Activated naive CD4-positive, alpha-beta T cell treated with anti-CD3 and anti-CD28 coated beads, Interleukin-2, amount 50 U/mL, for 24 hours (primary cell): Measurements from ENCODE around the gene TEAD1.
A peak's percentile ranks its signal among the peaks of the same experiment; 100 is the strongest.

Experiments used
- H3K27ac Mint-ChIP-seq: one replicate; pipeline ENCODE4 v1.8.0; 2021; ENCODE audit warnings: mild to moderate bottlenecking, mixed read lengths
- H3K27me3 Mint-ChIP-seq: one replicate; pipeline ENCODE4 v1.8.0; 2021; ENCODE audit warnings: mixed read lengths
- H3K36me3 Mint-ChIP-seq: one replicate; pipeline ENCODE4 v1.8.0; 2021; ENCODE audit warnings: mixed read lengths
- H3K4me1 Mint-ChIP-seq: one replicate; pipeline ENCODE4 v1.8.0; 2021; ENCODE audit warnings: mixed read lengths
- H3K4me3 Mint-ChIP-seq: one replicate; pipeline ENCODE4 v1.8.0; 2021; ENCODE audit warnings: mild to moderate bottlenecking, mixed read lengths
- H3K9me3 Mint-ChIP-seq: one replicate; pipeline ENCODE4 v1.8.0; 2021; ENCODE audit warnings: mixed read lengths

TEAD1 gene

GRCh38 chr11:12653729-12654128 is 20.5 kb upstream of the TEAD1 start:
- no peaks in the 10 kb centered on the region for H3K4me1 Mint-ChIP-seq

DNA sequence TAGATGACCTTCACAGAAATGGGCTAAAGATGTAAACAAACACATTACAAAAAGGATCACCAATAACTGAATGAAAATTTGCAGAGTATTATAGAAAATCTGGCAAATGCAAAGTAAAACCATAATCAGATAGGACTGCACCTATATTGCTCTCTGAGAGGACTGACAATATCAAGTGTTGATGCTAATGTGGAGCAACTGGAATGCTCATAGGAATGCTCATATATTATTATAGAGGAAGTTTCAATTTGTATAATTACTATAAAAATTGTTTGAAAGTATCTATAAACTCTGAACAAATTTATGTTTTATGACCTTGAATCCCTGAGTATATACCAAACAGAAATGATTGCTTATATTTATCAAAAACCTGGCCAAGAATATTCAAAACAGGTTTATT is 18.4 kb upstream of the TEAD1 start:
- no peaks in the 10 kb centered on the region for H3K36me3 Mint-ChIP-seq
- H3K27ac Mint-ChIP-seq, result no peak overlapping the region
- peaks cover 13% of the 10 kb centered on the region for H3K27me3 Mint-ChIP-seq
- H3K4me1 Mint-ChIP-seq, result no peaks in the 10 kb centered on the region
- no peaks in the 10 kb centered on the region for H3K9me3 Mint-ChIP-seq
- no peak overlapping the region for H3K4me3 Mint-ChIP-seq

More at GRCh38 chr11:12653729-12654128, 20.5 kb upstream of the TEAD1 start:
- Mint-ChIP-seq H3K27ac (no peak overlapping the region), H3K4me3 (no peak overlapping the region), H3K27me3 (peaks cover 5% of the 10 kb centered on the region), H3K9me3 (no peaks in the 10 kb centered on the region), H3K36me3 (no peaks in the 10 kb centered on the region)

- Mint-ChIP-seq H3K27me3 (peaks cover 20% of the 10 kb centered on the region), H3K4me3 (no peak overlapping the region), H3K36me3 (no peaks in the 10 kb centered on the region), H3K27ac (no peak overlapping the region), H3K4me1 (no peaks in the 10 kb centered on the region), H3K9me3 (no peaks in the 10 kb centered on the region)
Observed at GRCh38 chr11:12657336-12657735, 16.9 kb upstream of the TEAD1 start.

- H3K9me3 Mint-ChIP-seq, result no peaks in the 10 kb centered on the region
- H3K4me1 Mint-ChIP-seq, result no peaks in the 10 kb centered on the region
- H3K36me3 Mint-ChIP-seq, result no peaks in the 10 kb centered on the region
- H3K27me3 Mint-ChIP-seq, result peaks cover 21% of the 10 kb centered on the region
- no peak overlapping the region for H3K4me3 Mint-ChIP-seq
- no peak overlapping the region for H3K27ac Mint-ChIP-seq
Observed at GRCh38 chr11:12657981-12658380, 16.2 kb upstream of the TEAD1 start.

GRCh38 chr11:12662101-12662689 is 12.0 kb upstream of the TEAD1 start:
- Mint-ChIP-seq H3K4me1 (no peaks in the 10 kb centered on the region), H3K36me3 (peaks cover 3% of the 10 kb centered on the region), H3K27me3 (peaks cover 32% of the 10 kb centered on the region), H3K27ac (no peak overlapping the region), H3K9me3 (no peaks in the 10 kb centered on the region), H3K4me3 (no peak overlapping the region)

DNA sequence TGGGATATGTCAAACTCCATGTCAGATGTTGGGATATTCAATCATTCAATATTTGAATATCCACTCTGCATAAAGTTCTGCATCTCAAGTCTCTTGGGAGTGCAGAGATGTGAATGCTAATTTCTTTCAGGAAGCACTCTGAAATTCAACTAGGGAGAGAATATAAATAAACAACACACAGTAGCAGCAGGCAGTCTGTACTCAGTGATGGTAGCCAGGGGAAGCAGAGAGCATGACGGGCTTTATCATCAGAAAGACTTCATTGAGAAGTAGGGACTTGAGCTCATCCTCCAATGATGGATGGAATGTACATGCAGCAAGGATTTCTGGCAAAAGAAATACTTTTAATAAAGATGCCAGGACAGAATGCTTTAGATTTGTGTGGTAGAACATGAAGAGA is 9.8 kb upstream of the TEAD1 start:
- Mint-ChIP-seq H3K27me3 (peaks cover 46% of the 10 kb centered on the region), H3K27ac (no peak overlapping the region), H3K4me3 (no peak overlapping the region), H3K4me1 (no peaks in the 10 kb centered on the region), H3K36me3 (peaks cover 3% of the 10 kb centered on the region), H3K9me3 (peaks cover 4% of the 10 kb centered on the region)

DNA sequence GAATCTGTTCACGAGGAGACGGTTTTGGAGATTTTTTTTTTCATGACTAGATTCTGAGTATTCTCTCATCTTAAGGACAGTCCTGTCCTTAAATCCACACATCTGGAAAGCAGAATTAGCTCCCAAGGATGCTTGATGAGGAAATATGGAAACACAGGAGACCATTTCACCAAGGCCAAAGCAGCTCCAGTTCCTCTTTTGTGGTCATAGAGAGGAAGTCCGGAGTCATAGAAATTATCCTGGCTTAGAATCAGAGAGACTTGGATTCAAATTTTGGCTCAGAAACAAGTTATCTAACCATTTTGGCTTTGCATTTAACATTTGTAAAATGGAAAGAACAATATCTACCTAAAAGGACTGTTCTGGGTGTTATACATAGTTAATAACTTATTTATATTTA is 7.3 kb upstream of the TEAD1 start:
- peaks cover 4% of the 10 kb centered on the region for H3K36me3 Mint-ChIP-seq
- H3K4me3 Mint-ChIP-seq, result no peak overlapping the region
- no peak overlapping the region for H3K27ac Mint-ChIP-seq
- H3K27me3 Mint-ChIP-seq, result peaks cover 53% of the 10 kb centered on the region
- H3K9me3 Mint-ChIP-seq, result peaks cover 8% of the 10 kb centered on the region
- peaks cover 2% of the 10 kb centered on the region for H3K4me1 Mint-ChIP-seq

- H3K4me3 Mint-ChIP-seq, result no peak overlapping the region
- peaks cover 55% of the 10 kb centered on the region for H3K27me3 Mint-ChIP-seq
- no peak overlapping the region for H3K27ac Mint-ChIP-seq
- peaks cover 9% of the 10 kb centered on the region for H3K36me3 Mint-ChIP-seq
- peaks cover 15% of the 10 kb centered on the region for H3K9me3 Mint-ChIP-seq
- peaks cover 9% of the 10 kb centered on the region for H3K4me1 Mint-ChIP-seq
Observed at GRCh38 chr11:12667646-12668045, 6.6 kb upstream of the TEAD1 start.

- Mint-ChIP-seq H3K4me3 (no peak overlapping the region), H3K36me3 (peaks cover 9% of the 10 kb centered on the region), H3K27me3 (peaks cover 55% of the 10 kb centered on the region), H3K27ac (no peak overlapping the region), H3K9me3 (peaks cover 15% of the 10 kb centered on the region), H3K4me1 (peaks cover 10% of the 10 kb centered on the region)
Observed at GRCh38 chr11:12668166-12668565, 6.1 kb upstream of the TEAD1 start.

DNA sequence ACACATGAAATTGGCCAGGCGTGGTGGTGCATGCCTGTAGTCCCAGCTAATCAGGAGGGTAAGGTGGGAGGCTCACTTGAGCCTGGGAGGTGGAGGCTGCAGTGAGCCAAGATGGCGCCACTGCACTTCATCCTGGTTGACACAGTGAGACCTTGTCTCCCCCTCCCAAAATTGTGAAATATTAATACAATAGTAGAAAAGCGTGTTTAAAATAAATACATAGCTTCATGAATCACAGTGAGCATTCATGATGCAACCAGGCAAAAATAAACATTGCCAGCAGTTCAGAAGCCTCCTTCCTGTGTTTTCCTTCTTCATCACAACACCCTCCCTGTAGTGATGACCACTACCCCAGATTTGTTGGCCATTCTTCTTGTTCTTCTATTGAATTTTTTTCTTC is 4.3 kb upstream of the TEAD1 start:
- H3K9me3 Mint-ChIP-seq, result peaks cover 15% of the 10 kb centered on the region
- H3K27me3 Mint-ChIP-seq, result peaks cover 55% of the 10 kb centered on the region
- peaks cover 15% of the 10 kb centered on the region for H3K4me1 Mint-ChIP-seq
- H3K36me3 Mint-ChIP-seq, result peaks cover 9% of the 10 kb centered on the region
- no peak overlapping the region for H3K4me3 Mint-ChIP-seq
- no peak overlapping the region for H3K27ac Mint-ChIP-seq

- Mint-ChIP-seq H3K4me1 (peaks cover 15% of the 10 kb centered on the region), H3K9me3 (peaks cover 15% of the 10 kb centered on the region), H3K27ac (no peak overlapping the region), H3K27me3 (peaks cover 58% of the 10 kb centered on the region), H3K36me3 (peaks cover 6% of the 10 kb centered on the region), H3K4me3 (no peak overlapping the region)
Observed at GRCh38 chr11:12671370-12671769, 2.9 kb upstream of the TEAD1 start.

- Mint-ChIP-seq H3K27ac (no peak overlapping the region), H3K9me3 (peaks cover 15% of the 10 kb centered on the region), H3K4me1 (peaks cover 15% of the 10 kb centered on the region), H3K27me3 (peaks cover 58% of the 10 kb centered on the region), H3K4me3 (peak overlapping the region; percentile 89), H3K36me3 (peaks cover 6% of the 10 kb centered on the region)
Observed at GRCh38 chr11:12673601-12673923, 659 bp upstream of the TEAD1 start.

DNA sequence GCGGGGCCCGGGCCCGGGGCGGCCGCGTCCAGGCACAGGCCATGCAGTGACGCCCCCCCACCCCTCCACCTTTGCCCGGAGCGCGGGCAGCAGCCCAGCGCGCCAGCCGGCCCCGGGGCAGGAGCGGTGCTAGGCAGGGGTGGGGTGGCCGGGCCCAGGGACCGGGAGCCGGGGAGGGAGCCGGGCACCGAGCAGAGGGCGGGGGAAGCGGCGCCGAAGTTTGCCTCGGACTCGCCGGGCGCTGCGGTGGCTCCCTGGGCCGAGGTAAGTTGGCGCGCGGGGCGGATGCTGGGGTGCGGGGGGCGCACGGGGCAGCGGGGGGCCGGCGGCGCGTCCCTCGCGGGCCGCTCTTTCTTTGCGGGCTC is 332 bp downstream of the TEAD1 start:
- Mint-ChIP-seq H3K4me3 (no peak overlapping the region), H3K4me1 (peaks cover 15% of the 10 kb centered on the region), H3K27me3 (peaks cover 59% of the 10 kb centered on the region), H3K27ac (no peak overlapping the region), H3K36me3 (peaks cover 6% of the 10 kb centered on the region), H3K9me3 (peaks cover 10% of the 10 kb centered on the region)

- Mint-ChIP-seq H3K27ac (no peak overlapping the region), H3K4me3 (peak overlapping the region; percentile 72), H3K27me3 (peaks cover 58% of the 10 kb centered on the region), H3K9me3 (peaks cover 10% of the 10 kb centered on the region), H3K36me3 (peaks cover 6% of the 10 kb centered on the region), H3K4me1 (peaks cover 17% of the 10 kb centered on the region)
Observed at GRCh38 chr11:12674936-12675696, 895 bp downstream of the TEAD1 start.

DNA sequence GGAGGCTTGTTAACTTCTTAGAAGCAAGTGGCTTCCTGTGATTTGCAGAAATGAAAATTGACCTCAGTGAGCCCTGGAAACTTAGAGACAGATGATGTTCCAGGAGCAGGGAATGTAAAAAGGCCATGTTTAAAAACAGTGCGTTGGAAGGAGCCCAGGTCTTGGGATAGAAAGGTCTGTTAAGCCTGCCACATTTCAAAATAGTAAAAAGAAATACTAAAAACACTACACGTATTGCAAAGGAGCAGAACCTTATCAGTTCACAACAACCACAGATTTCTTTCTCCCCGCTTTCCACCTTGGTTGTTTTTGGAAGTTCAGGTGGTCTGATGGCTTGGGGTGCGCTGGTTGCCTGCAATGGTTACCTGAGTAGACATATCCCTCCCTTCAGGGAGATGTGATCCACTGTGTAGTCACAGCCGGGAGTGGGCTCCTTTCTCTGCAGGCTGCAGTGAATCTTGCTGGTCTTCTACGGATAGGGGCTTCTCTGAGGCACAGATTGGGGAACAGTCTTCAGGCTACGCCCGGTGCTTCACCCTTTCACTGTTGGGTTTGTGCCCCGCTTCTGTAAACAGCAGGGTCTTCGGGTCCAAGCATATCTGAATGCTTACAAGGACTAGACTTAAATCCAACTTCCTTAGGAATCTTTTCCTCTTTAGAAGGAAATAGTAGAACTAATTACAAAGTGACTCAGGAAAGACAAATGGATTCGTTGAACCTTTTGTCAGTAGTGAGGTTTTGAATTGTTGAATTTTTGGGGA is 1.9 kb downstream of the TEAD1 start:
- peaks cover 10% of the 10 kb centered on the region for H3K9me3 Mint-ChIP-seq
- H3K4me3 Mint-ChIP-seq, result peak overlapping the region; percentile 40
- no peak overlapping the region for H3K27ac Mint-ChIP-seq
- peaks cover 6% of the 10 kb centered on the region for H3K36me3 Mint-ChIP-seq
- H3K27me3 Mint-ChIP-seq, result peaks cover 64% of the 10 kb centered on the region
- peaks cover 22% of the 10 kb centered on the region for H3K4me1 Mint-ChIP-seq

DNA sequence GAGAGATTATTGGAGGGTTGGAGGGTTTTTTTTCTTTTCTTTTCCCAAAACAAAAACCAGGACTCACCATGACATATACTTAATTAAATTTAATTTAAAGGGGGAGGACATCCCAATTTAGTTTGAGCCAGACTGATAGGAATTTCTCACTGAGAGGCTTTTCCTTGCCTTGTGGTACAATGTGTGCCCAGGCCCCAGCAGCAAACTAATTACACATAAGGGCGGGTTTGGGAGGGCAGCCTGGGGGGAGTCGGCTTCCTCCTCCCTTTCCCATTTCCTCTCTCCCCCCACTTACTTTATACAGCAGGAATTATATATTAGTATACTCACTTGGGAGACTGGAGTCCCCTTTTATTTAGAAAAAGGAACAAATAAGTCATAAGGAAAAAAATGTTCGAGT is 2.9 kb downstream of the TEAD1 start:
- no peak overlapping the region for H3K4me3 Mint-ChIP-seq
- peaks cover 64% of the 10 kb centered on the region for H3K27me3 Mint-ChIP-seq

More for the DNA sequence above, 2.9 kb downstream of the TEAD1 start:
- peaks cover 5% of the 10 kb centered on the region for H3K9me3 Mint-ChIP-seq
- H3K36me3 Mint-ChIP-seq, result peaks cover 4% of the 10 kb centered on the region
- H3K27ac Mint-ChIP-seq, result no peak overlapping the region
- peaks cover 18% of the 10 kb centered on the region for H3K4me1 Mint-ChIP-seq
